ENCODE results near the gene CPED1.

DNA sequence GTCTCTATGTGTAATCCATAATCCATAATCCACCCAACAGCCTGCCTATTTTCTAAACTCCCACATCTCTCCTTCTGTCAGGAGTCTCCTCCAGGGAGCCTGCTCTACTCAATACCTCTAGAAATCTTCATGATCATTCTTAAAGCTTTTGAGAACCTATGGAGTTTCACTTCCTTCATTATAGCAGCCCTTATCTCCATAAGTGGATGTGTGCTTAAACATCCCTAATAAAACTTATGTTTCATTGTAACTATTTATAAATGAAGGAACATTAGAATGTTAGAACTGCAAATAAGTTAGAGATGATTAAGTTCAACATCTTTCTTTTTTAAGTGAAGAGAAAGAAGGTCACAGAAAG, 8.5 kb downstream of the CPED1 start:
- TF ChIP-seq, protein P1, sequence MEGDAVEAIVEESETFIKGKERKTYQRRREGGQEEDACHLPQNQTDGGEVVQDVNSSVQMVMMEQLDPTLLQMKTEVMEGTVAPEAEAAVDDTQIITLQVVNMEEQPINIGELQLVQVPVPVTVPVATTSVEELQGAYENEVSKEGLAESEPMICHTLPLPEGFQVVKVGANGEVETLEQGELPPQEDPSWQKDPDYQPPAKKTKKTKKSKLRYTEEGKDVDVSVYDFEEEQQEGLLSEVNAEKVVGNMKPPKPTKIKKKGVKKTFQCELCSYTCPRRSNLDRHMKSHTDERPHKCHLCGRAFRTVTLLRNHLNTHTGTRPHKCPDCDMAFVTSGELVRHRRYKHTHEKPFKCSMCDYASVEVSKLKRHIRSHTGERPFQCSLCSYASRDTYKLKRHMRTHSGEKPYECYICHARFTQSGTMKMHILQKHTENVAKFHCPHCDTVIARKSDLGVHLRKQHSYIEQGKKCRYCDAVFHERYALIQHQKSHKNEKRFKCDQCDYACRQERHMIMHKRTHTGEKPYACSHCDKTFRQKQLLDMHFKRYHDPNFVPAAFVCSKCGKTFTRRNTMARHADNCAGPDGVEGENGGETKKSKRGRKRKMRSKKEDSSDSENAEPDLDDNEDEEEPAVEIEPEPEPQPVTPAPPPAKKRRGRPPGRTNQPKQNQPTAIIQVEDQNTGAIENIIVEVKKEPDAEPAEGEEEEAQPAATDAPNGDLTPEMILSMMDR (IDR thresholded peaks at IDR 0.05) = no peak
- TF ChIP-seq POLR2A (IDR thresholded peaks at IDR 0.05) = no peak
